GM21717 (cell line): Measurements from ENCODE around the gene RTN4IP1.
A peak's percentile ranks its signal among the peaks of the same experiment; 100 is the strongest.

Source experiments
- ATAC-seq: cut with Tn5 transposase; IDR thresholded peaks from one replicate; pipeline ENCODE4 v1.9.1; 2021; ENCODE audit warnings: mild to moderate bottlenecking, moderate library complexity; ENCODE audit not compliant: unreplicated experiment

The RTN4IP1 gene

DNA sequence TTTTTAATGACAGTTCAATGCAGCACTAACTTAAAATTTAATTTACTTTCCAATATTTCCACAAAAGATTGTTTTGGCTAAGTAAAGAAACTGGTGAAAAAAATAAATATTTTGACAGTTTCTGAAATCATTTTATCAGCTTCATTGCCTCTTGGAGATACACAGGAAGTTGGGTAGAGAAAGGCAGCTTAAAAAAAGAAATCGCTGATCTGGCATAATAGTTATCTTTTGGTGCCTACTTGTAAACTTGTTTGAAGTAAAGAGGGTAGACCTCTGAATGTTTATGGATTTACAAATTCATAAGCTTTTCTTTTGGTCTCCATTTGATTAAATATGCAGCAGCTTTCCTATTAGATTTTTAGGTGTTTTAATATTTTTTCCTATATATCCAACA lies 103.4 kb downstream of the RTN4IP1 start:
- no peak for ATAC-seq

GRCh38 chr6:106525107-106525881 lies 104.0 kb downstream of the RTN4IP1 start:
- ATAC-seq: peak; percentile 44

DNA sequence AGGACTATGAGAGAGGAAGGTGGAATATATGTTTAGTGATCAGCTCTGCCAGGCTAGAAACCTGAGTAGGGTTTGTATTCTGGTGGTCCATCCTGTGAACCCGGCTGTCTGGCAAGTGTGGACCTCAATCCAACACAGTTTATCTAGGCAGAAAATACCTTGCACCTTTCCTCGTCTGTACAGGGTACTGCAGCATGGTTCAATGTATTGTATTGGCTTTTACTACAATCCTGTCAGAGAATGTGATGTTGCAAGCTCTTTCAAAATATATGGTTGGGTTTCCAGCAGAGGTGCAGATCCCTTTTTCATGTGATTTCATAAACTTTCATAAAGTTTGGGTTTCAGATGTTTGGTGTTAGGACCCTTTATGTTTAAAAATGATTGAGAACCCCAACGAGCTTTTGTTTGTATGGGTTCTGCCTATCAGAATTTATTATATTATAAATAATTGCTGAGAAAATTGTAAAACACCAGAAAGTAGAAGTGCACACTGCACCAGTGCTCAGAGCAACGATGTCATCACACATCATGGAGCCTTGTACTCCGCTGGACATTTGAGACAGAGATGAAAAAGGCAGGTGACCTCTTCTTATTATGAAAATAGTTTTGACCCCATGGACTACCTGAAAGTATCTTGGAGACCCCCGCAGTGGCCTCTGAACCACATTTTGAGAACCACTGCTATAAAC lies 106.6 kb downstream of the RTN4IP1 start:
- no peak for ATAC-seq
